CD4-positive, alpha-beta T cell treated with Interleukin-1 beta for 1 hour (primary cell): Measurements from ENCODE around the gene PAGE1.
"Not testable (repeated sequence)": the region's sequence is repeated elsewhere in the genome, so short reads cannot be mapped to it uniquely, and the experiment has no call there.

Experiments used
- DNase-seq, 2 donors: peaks; one replicate each; pipeline ENCODE4 v3.0.0-alpha.2; 2020 to 2022

Gene PAGE1

GRCh38 chrX:49695276-49696180, at the start of gene PAGE1:
TSS of gene PAGE1 (minus strand) at chrX:49695984. CDS start at chrX:49694770, 1,214 bp downstream.
- DNase-seq = no peak

GRCh38 chrX:49741501-49741900, 45.7 kb upstream of the PAGE1 start:
- DNase-seq = not testable (repeated sequence)

GRCh38 chrX:49727847-49728246, 32.1 kb upstream of the PAGE1 start:
- DNase-seq = no peak

GRCh38 chrX:49726966-49727365, 31.2 kb upstream of the PAGE1 start:
- DNase-seq = no peak

- no peak for DNase-seq
Measured at GRCh38 chrX:49725923-49726904, 30.4 kb upstream of the PAGE1 start.

- DNase-seq = no peak
Measured at GRCh38 chrX:49725401-49725800, 29.6 kb upstream of the PAGE1 start.

GRCh38 chrX:49720106-49720505, 24.3 kb upstream of the PAGE1 start:
- DNase-seq = not testable (repeated sequence)

- no peak for DNase-seq
Measured at GRCh38 chrX:49712577-49712976, 16.8 kb upstream of the PAGE1 start.

- DNase-seq = no peak
Measured at GRCh38 chrX:49710744-49711319, 15.0 kb upstream of the PAGE1 start.

GRCh38 chrX:49704691-49705404, 9.1 kb upstream of the PAGE1 start:
- no peak for DNase-seq

- DNase-seq = no peak
Measured at GRCh38 chrX:49701933-49702332, 6.1 kb upstream of the PAGE1 start.

- no peak for DNase-seq
Measured at GRCh38 chrX:49701323-49701722, 5.5 kb upstream of the PAGE1 start.

GRCh38 chrX:49675075-49675719, 20.6 kb downstream of the PAGE1 start:
- DNase-seq = no peak

GRCh38 chrX:49673394-49673793, 22.4 kb downstream of the PAGE1 start:
- DNase-seq = no peak

- no peak for DNase-seq
Measured at GRCh38 chrX:49664824-49665223, 31.0 kb downstream of the PAGE1 start.

- DNase-seq = no peak
Measured at GRCh38 chrX:49661881-49662280, 33.9 kb downstream of the PAGE1 start.

GRCh38 chrX:49659771-49660170, 36.0 kb downstream of the PAGE1 start:
- DNase-seq = no peak

- no peak for DNase-seq
Measured at GRCh38 chrX:49656533-49656932, 39.3 kb downstream of the PAGE1 start.

- no peak for DNase-seq
Measured at GRCh38 chrX:49644991-49645637, 50.7 kb downstream of the PAGE1 start.
